ENCODE measurements around the gene C1QTNF3. TPM values are rescaled to one million over a fixed set of nuclear protein-coding genes. Genes with fewer than 3 reads are reported as not detected.
"Not testable (repeated sequence)": the region's sequence is repeated elsewhere in the genome, so short reads cannot be mapped to it uniquely, and the experiment has no call there.

C1QTNF3 gene
- total RNA-seq, 4 donors from 2014 or later = 5.9 to 30.1 (median 8.7) TPM

- WGBS = 80% methylated on average over 5 of the region's 5 CpGs
- Histone ChIP-seq H3K4me3 (no peak overlapping the region), H3K27me3 (no peaks in the 10 kb centered on the region), H3K4me1 (no peaks in the 10 kb centered on the region), H3K27ac (no peak overlapping the region), H3K36me3 (peaks cover 10% of the 10 kb centered on the region), H3K9me3 (no peaks in the 10 kb centered on the region)
- DNase-seq (ENCODE audit: low spot score in 2 of 2) = no peak
- no peak for TF ChIP-seq POLR2AphosphoS5 (IDR thresholded peaks at IDR 0.05)
- no peak for TF ChIP-seq CTCF (IDR thresholded peaks at IDR 0.05)
- TF ChIP-seq POLR2A (IDR thresholded peaks at IDR 0.05) = no peak
- TF ChIP-seq EP300 (IDR thresholded peaks at IDR 0.05) = no peak
Measured at GRCh38 chr5:34016222-34016621, 26.8 kb downstream of the C1QTNF3 start.

GRCh38 chr5:34015120-34015822, 27.7 kb downstream of the C1QTNF3 start:
- no peaks in the 10 kb centered on the region for H3K27me3 ChIP-seq
- H3K4me3 ChIP-seq = no peak overlapping the region
- H3K27ac ChIP-seq = no peak overlapping the region
- H3K9me3 ChIP-seq = no peaks in the 10 kb centered on the region
- 86% methylated on average over 4 of the region's 4 CpGs for WGBS
- no peaks in the 10 kb centered on the region for H3K4me1 ChIP-seq
- DNase-seq (ENCODE audit: low spot score in 2 of 2) = no peak
- TF ChIP-seq EP300 (IDR thresholded peaks at IDR 0.05) (no peak), CTCF (IDR thresholded peaks at IDR 0.05) (no peak), POLR2AphosphoS5 (IDR thresholded peaks at IDR 0.05) (no peak), POLR2A (IDR thresholded peaks at IDR 0.05) (no peak)
- H3K36me3 ChIP-seq = peaks cover 4% of the 10 kb centered on the region

- 95% methylated on average over 2 of the region's 2 CpGs for WGBS
- Histone ChIP-seq H3K4me1 (no peaks in the 10 kb centered on the region), H3K36me3 (no peaks in the 10 kb centered on the region), H3K27ac (no peak overlapping the region), H3K27me3 (no peaks in the 10 kb centered on the region), H3K9me3 (no peaks in the 10 kb centered on the region), H3K4me3 (no peak overlapping the region)
- TF ChIP-seq CTCF (IDR thresholded peaks at IDR 0.05) (no peak), POLR2A (IDR thresholded peaks at IDR 0.05) (no peak), EP300 (IDR thresholded peaks at IDR 0.05) (no peak), POLR2AphosphoS5 (IDR thresholded peaks at IDR 0.05) (no peak)
- no peak for DNase-seq (ENCODE audit: low spot score in 2 of 2)
Measured at GRCh38 chr5:34014626-34015025, 28.4 kb downstream of the C1QTNF3 start.

- Histone ChIP-seq H3K27me3 (no peaks in the 10 kb centered on the region), H3K4me1 (peaks cover 6% of the 10 kb centered on the region), H3K4me3 (no peak overlapping the region), H3K9me3 (no peaks in the 10 kb centered on the region), H3K36me3 (no peaks in the 10 kb centered on the region), H3K27ac (no peak overlapping the region)
- TF ChIP-seq POLR2A (IDR thresholded peaks at IDR 0.05) = no peak
- WGBS = 94% methylated on average over 3 of the region's 3 CpGs
- DNase-seq (ENCODE audit: low spot score in 2 of 2) = no peak
Measured at GRCh38 chr5:34013547-34013946, 29.5 kb downstream of the C1QTNF3 start.

- H3K27ac ChIP-seq = no peak overlapping the region
- H3K4me3 ChIP-seq = no peak overlapping the region
- TF ChIP-seq POLR2AphosphoS5 (IDR thresholded peaks at IDR 0.05) (no peak), POLR2A (IDR thresholded peaks at IDR 0.05) (no peak), CTCF (IDR thresholded peaks at IDR 0.05) (no peak), EP300 (IDR thresholded peaks at IDR 0.05) (no peak)
- no peaks in the 10 kb centered on the region for H3K27me3 ChIP-seq
- H3K9me3 ChIP-seq = no peaks in the 10 kb centered on the region
- H3K4me1 ChIP-seq = peaks cover 8% of the 10 kb centered on the region
- DNase-seq (ENCODE audit: low spot score in 2 of 2) = no peak
- no peaks in the 10 kb centered on the region for H3K36me3 ChIP-seq
Measured at GRCh38 chr5:34012791-34013190, 30.2 kb downstream of the C1QTNF3 start.

- WGBS = 76% methylated on average over 4 of the region's 4 CpGs
- H3K27me3 ChIP-seq = no peaks in the 10 kb centered on the region
- no peak for DNase-seq (ENCODE audit: low spot score in 2 of 2)
Measured at GRCh38 chr5:34011536-34011935, 31.5 kb downstream of the C1QTNF3 start.

GRCh38 chr5:34010146-34010545, 32.9 kb downstream of the C1QTNF3 start:
- not testable (repeated sequence) for DNase-seq (ENCODE audit: low spot score in 2 of 2); H3K36me3 ChIP-seq; H3K27me3 ChIP-seq; H3K27ac ChIP-seq; H3K9me3 ChIP-seq; H3K4me3 ChIP-seq
- peaks cover 25% of the 10 kb centered on the region for H3K4me1 ChIP-seq
- WGBS = 95% methylated on average over 2 of the region's 2 CpGs

More at GRCh38 chr5:34011536-34011935, 31.5 kb downstream of the C1QTNF3 start:
- TF ChIP-seq POLR2AphosphoS5 (IDR thresholded peaks at IDR 0.05) (no peak), EP300 (IDR thresholded peaks at IDR 0.05) (no peak)
- no peak overlapping the region for H3K27ac ChIP-seq
- H3K4me3 ChIP-seq = no peak overlapping the region
- no peaks in the 10 kb centered on the region for H3K36me3 ChIP-seq
- peaks cover 17% of the 10 kb centered on the region for H3K4me1 ChIP-seq
- H3K9me3 ChIP-seq = no peaks in the 10 kb centered on the region
